ENCODE results near the gene SOX8.

The SOX8 gene

GRCh38 chr16:998615-999014 is 17.0 kb downstream of the SOX8 start:
- in situ Hi-C loops (cut with MboI; ENCODE audit: low pct_unique_long_range_greater_than_20kb, low sequenced_read_pairs), result no loop called here

GRCh38 chr16:999677-1000076 is 18.1 kb downstream of the SOX8 start:
- in situ Hi-C loops (cut with MboI; ENCODE audit: low pct_unique_long_range_greater_than_20kb, low sequenced_read_pairs), result no loop called here
- no peak for DNase-seq

More at GRCh38 chr16:998615-999014, 17.0 kb downstream of the SOX8 start:
- DNase-seq, result no peak

- DNase-seq, result no peak
- in situ Hi-C loops (cut with MboI; ENCODE audit: low pct_unique_long_range_greater_than_20kb, low sequenced_read_pairs), result no loop called here
Measured at GRCh38 chr16:1000608-1001007, 19.0 kb downstream of the SOX8 start.

GRCh38 chr16:1001096-1001495 is 19.5 kb downstream of the SOX8 start:
- in situ Hi-C loops (cut with MboI; ENCODE audit: low pct_unique_long_range_greater_than_20kb, low sequenced_read_pairs), result no loop called here
- DNase-seq, result no peak

GRCh38 chr16:1002399-1003166 is 21.0 kb downstream of the SOX8 start:
- in situ Hi-C loops (cut with MboI; ENCODE audit: low pct_unique_long_range_greater_than_20kb, low sequenced_read_pairs), result no loop called here
- DNase-seq, result no peak

GRCh38 chr16:1003391-1004347 is 22.1 kb downstream of the SOX8 start:
- in situ Hi-C loops (cut with MboI; ENCODE audit: low pct_unique_long_range_greater_than_20kb, low sequenced_read_pairs), result no loop called here
- no peak for DNase-seq

GRCh38 chr16:1005286-1005685 is 23.7 kb downstream of the SOX8 start:
- no peak for DNase-seq
- in situ Hi-C loops (cut with MboI; ENCODE audit: low pct_unique_long_range_greater_than_20kb, low sequenced_read_pairs), result no loop called here

GRCh38 chr16:1006781-1007180 is 25.2 kb downstream of the SOX8 start:
- no peak for DNase-seq
- in situ Hi-C loops (cut with MboI; ENCODE audit: low pct_unique_long_range_greater_than_20kb, low sequenced_read_pairs), result no loop called here

GRCh38 chr16:1007284-1007850 is 25.8 kb downstream of the SOX8 start:
- DNase-seq, result no peak
- in situ Hi-C loops (cut with MboI; ENCODE audit: low pct_unique_long_range_greater_than_20kb, low sequenced_read_pairs), result no loop called here

GRCh38 chr16:1008085-1008484 is 26.5 kb downstream of the SOX8 start:
- in situ Hi-C loops (cut with MboI; ENCODE audit: low pct_unique_long_range_greater_than_20kb, low sequenced_read_pairs), result no loop called here
- no peak for DNase-seq

- in situ Hi-C loops (cut with MboI; ENCODE audit: low pct_unique_long_range_greater_than_20kb, low sequenced_read_pairs), result no loop called here
- no peak for DNase-seq
Measured at GRCh38 chr16:1009358-1010150, 28.0 kb downstream of the SOX8 start.

GRCh38 chr16:1010251-1010650 is 28.7 kb downstream of the SOX8 start:
- in situ Hi-C loops (cut with MboI; ENCODE audit: low pct_unique_long_range_greater_than_20kb, low sequenced_read_pairs), result no loop called here

GRCh38 chr16:1010815-1011214 is 29.2 kb downstream of the SOX8 start:
- no peak for DNase-seq
- in situ Hi-C loops (cut with MboI; ENCODE audit: low pct_unique_long_range_greater_than_20kb, low sequenced_read_pairs), result no loop called here

More at GRCh38 chr16:1010251-1010650, 28.7 kb downstream of the SOX8 start:
- no peak for DNase-seq

GRCh38 chr16:1011316-1012082 is 29.9 kb downstream of the SOX8 start:
- in situ Hi-C loops (cut with MboI; ENCODE audit: low pct_unique_long_range_greater_than_20kb, low sequenced_read_pairs), result no loop called here
- DNase-seq, result no peak

GRCh38 chr16:1012135-1012534 is 30.6 kb downstream of the SOX8 start:
- in situ Hi-C loops (cut with MboI; ENCODE audit: low pct_unique_long_range_greater_than_20kb, low sequenced_read_pairs), result no loop called here
- DNase-seq, result no peak

- no peak for DNase-seq
- in situ Hi-C loops (cut with MboI; ENCODE audit: low pct_unique_long_range_greater_than_20kb, low sequenced_read_pairs), result no loop called here
Measured at GRCh38 chr16:1012722-1013592, 31.4 kb downstream of the SOX8 start.

- no peak for DNase-seq
- in situ Hi-C loops (cut with MboI; ENCODE audit: low pct_unique_long_range_greater_than_20kb, low sequenced_read_pairs), result no loop called here
Measured at GRCh38 chr16:1013593-1013900, 32.0 kb downstream of the SOX8 start.

- no peak for DNase-seq
- in situ Hi-C loops (cut with MboI; ENCODE audit: low pct_unique_long_range_greater_than_20kb, low sequenced_read_pairs), result no loop called here
Measured at GRCh38 chr16:1014221-1014620, 32.7 kb downstream of the SOX8 start.

Data from KBM-7 (cell line).